ENCODE measurements around the gene MED27. TPM values are rescaled to one million over a fixed set of nuclear protein-coding genes. Genes with fewer than 3 reads are reported as not detected.

The MED27 gene
- total and polyA plus RNA-seq, 2 of the 8 experiments (the other 6 are each of a cell fraction or from before 2014, with no cell fraction given): 29.9 to 56.5 TPM

- no peak overlapping the region for H2BK120ac ChIP-seq (replicated peaks; ENCODE audit: low read depth, low read length)
- H3K4me1 ChIP-seq (replicated peaks in 1 of 4; ENCODE audit: control insufficient read depth in 3 of 4, insufficient read depth in 4 of 4, low read length in 3 of 4): peaks cover 6 to 12% (median 10%) of the 10 kb centered on the region in 4 experiments; a peak in 6 of 7 replicates
- H3K79me2 ChIP-seq (ENCODE audit: control insufficient read depth in 1 of 2, insufficient read depth in 2 of 2, low read length in 2 of 2): no peaks in the 10 kb centered on the region
- FAIRE-seq: no peak
- H3K36me3 ChIP-seq (ENCODE audit: control insufficient read depth in 2 of 4, insufficient read depth in 4 of 4, low read length in 3 of 4): no peaks in the 10 kb centered on the region; a peak in 1 of 8 replicates
- 82% methylated on average over 6 of the region's 6 CpGs; no CpG with 5 or more reads in 1 of the 2 experiments for WGBS, 2 experiments (ENCODE audit: extremely low coverage in 1 of 2, insufficient coverage in 1 of 2, insufficient read length in 1 of 2, insufficient replicate concordance in 2 of 2, low coverage in 1 of 2, low lambda C conversion rate in 2 of 2, missing lambda C conversion rate in 1 of 2)
- DNase-seq (ENCODE audit: low read depth in 1 of 2, low spot score in 2 of 2): no peak
- no peaks in the 10 kb centered on the region; the same call in 1 of the 2 replicates for H3K79me1 ChIP-seq (ENCODE audit: low read depth, low read length)
- no peak overlapping the region for H2BK15ac ChIP-seq (ENCODE audit: low read length)
- H2AFZ ChIP-seq (ENCODE audit: low read length): no peak overlapping the region
- no peak overlapping the region for H3K9ac ChIP-seq (replicated peaks in 1 of 4; ENCODE audit: extremely low read depth in 1 of 4, low read depth in 3 of 4, low read length in 3 of 4)
- no peak overlapping the region for H3K18ac ChIP-seq (ENCODE audit: extremely low read depth, low read length)
- H3K4me2 ChIP-seq (ENCODE audit: insufficient read depth in 1 of 2, low read depth in 2 of 2, low read length in 2 of 2): no peak overlapping the region
- H3K56ac ChIP-seq (replicated peaks; ENCODE audit: insufficient read length, low read depth, low read length): no peak overlapping the region
- H3K23me2 ChIP-seq (ENCODE audit: low read depth, low read length): no peaks in the 10 kb centered on the region
- H4K8ac ChIP-seq (ENCODE audit: extremely low read depth, insufficient read depth, low read length): no peak overlapping the region
- ChIA-PET POLR2A (ENCODE audit: partially characterized antibody) (no interaction called here), CTCF (ENCODE audit: partially characterized antibody) (interaction anchor here (0.6 to 1.9 kb wide), 8 partner anchors 12 to 1373 kb away, joined by 3 to 6 read pairs (median 3); no protein-coding TSS in a partner anchor)
- H3K9me3 ChIP-seq (ENCODE audit: insufficient read depth in 2 of 2, low read depth in 1 of 2, low read length in 1 of 2): no peaks in the 10 kb centered on the region
- no peak overlapping the region for H2BK5ac ChIP-seq (ENCODE audit: low read depth, low read length)
- H3K27ac ChIP-seq (ENCODE audit: low read depth, low read length): no peak overlapping the region
- no peak overlapping the region for H2BK12ac ChIP-seq (ENCODE audit: low read depth, low read length)
- no peak overlapping the region for H4K5ac ChIP-seq (ENCODE audit: insufficient read length, low read depth, low read length)
- no peak overlapping the region for H2BK20ac ChIP-seq (ENCODE audit: low read length)
- no peaks in the 10 kb centered on the region for H4K20me1 ChIP-seq (replicated peaks in 1 of 2; ENCODE audit: control insufficient read depth in 1 of 2, insufficient read depth in 2 of 2, low read length in 2 of 2)
- H2AK5ac ChIP-seq (ENCODE audit: low read depth, low read length): no peak overlapping the region
- H3K4me3 ChIP-seq (ENCODE audit: extremely low read depth in 1 of 4, insufficient read depth in 2 of 4, low read depth in 3 of 4, low read length in 4 of 4): no peak overlapping the region
- no peaks in the 10 kb centered on the region; a peak in 1 of 7 replicates for H3K27me3 ChIP-seq (replicated peaks in 1 of 4; ENCODE audit: control insufficient read depth in 3 of 4, extremely low read depth in 1 of 4, insufficient read depth in 3 of 4, low read length in 3 of 4)
- H4K91ac ChIP-seq (replicated peaks; ENCODE audit: insufficient read length, low read length): no peak overlapping the region
- H3K4ac ChIP-seq (replicated peaks; ENCODE audit: insufficient read length, low read depth, low read length): no peak overlapping the region
- H3K14ac ChIP-seq (ENCODE audit: insufficient read length): no peak overlapping the region
- no peak overlapping the region for H3K23ac ChIP-seq (ENCODE audit: insufficient read length)
- TF ChIP-seq CREB1 (IDR thresholded peaks at IDR 0.05): no peak
- no peak for TF ChIP-seq CEBPB (IDR thresholded peaks at IDR 0.05; ENCODE audit: low read depth, low read length)
- TF ChIP-seq CTBP2 (IDR thresholded peaks at IDR 0.05; ENCODE audit: borderline replicate concordance, insufficient read depth, insufficient read length, low read length): no peak
- TF ChIP-seq CHD2 (IDR thresholded peaks at IDR 0.05; ENCODE audit: low read length): no peak
- TF ChIP-seq BRCA1 (IDR thresholded peaks at IDR 0.05; ENCODE audit: low read depth, low read length): no peak
- TF ChIP-seq RXRA (IDR thresholded peaks at IDR 0.05; ENCODE audit: insufficient read depth, low read depth, low read length): no peak
Observed at GRCh38 chr9:131867611-131868192, 212.0 kb downstream of the MED27 start.
